ENCODE data around the gene SMAD5. TPM values are rescaled to one million over a fixed set of nuclear protein-coding genes. Genes with fewer than 3 reads are reported as not detected.

The SMAD5 gene
- total RNA-seq, 1 donor from 2014 or later = 52.7 TPM

DNA sequence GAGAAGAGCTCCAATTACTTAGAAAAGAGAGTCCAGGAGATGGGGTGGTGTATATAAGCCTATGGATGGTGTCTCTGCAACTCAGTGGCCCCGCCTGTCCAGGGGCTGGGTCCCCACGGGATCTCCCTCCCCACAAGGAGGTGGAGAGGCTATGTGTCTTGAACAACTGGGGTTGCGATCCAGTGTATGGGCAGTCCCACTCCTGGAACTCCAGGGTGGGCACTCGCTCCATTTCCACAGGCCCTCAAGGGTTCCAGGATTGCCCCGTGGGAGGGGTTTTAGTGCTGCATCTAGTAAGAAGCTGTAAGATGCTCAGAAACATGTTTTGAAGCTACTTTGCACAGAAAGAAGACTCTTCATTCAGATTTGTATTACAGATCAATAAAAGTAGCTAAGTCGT, 558 bp upstream of the SMAD5 start:
- no peak for TF ChIP-seq CTCF (IDR thresholded peaks at IDR 0.05)
- ATAC-seq (no peak), DNase-seq (no peak)
- Histone ChIP-seq H3K27ac (peak overlapping the region; percentile 95), H3K9me3 (no peaks in the 10 kb centered on the region), H3K27me3 (no peaks in the 10 kb centered on the region), H3K36me3 (no peaks in the 10 kb centered on the region), H3K4me1 (peaks cover 21% of the 10 kb centered on the region), H3K4me3 (peak overlapping the region; percentile 82)
- intact Hi-C loops (cut with DNase I) = no loop called here

DNA sequence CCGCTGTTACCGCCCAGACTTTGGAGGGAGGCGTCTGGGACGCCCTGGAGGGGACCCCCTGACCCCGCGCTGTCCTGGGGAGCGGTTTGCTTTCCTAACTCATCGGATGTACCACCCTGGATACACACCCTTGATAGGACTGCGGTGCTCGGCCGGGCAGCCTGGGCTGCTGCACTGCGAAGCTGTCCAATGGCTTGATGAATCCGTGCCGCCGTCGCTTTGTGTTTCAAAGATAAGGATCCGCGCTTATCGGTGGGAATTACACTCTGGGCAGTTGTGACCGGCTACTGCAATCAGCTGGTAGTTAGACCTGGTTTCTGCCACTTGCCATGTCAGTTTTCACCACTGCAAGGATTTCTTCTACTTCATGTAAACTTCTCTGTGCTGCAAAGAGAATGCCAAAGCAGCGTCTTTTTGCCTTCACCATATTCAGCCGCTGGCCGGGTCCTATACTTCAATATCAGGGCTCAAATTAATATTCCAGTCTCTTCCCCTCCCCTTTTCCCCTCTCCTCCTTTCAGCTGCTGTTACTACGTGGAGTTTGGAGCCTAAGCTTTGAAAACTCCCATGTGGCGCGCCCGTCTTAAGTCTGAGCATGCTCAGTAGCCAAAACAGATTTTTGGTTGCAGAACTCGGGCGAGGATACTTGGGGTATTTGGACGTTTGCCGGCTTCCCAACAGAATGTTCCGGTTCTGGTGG, 727 bp downstream of the SMAD5 start:
- no peaks in the 10 kb centered on the region for H3K9me3 ChIP-seq
- DNase-seq (peak; percentile 77), ATAC-seq (peak; percentile 64)
- intact Hi-C loops (cut with DNase I) = no loop called here
- H3K27ac ChIP-seq = peak overlapping the region; percentile 95
- peaks cover 30% of the 10 kb centered on the region for H3K4me1 ChIP-seq
- TF ChIP-seq CTCF (IDR thresholded peaks at IDR 0.05) = no peak
- no peaks in the 10 kb centered on the region for H3K36me3 ChIP-seq
- no peaks in the 10 kb centered on the region for H3K27me3 ChIP-seq
- peak overlapping the region; percentile 82 for H3K4me3 ChIP-seq

DNA sequence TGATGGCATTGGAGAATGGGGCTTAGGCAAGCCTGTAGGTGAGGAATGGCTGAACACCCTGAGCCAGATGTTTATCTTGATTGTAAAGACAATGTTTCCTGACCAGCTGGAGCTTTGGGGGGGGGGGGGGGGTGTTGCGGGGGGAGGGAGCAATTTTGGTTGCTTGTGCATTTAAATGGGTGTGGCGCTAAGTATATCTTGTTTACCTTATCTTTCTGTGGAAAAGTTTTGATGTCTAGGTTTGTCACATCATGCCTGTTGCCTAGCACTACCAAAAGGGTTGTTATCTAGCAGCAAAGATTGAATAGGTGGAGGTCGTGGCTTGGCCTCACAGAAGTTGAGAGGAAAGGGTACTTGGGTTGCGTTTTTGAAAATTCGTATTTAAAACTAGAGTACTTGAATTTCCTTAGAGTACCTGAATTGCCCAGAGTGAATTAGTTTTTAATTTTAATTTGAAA, 1.3 kb downstream of the SMAD5 start:
- H3K4me3 ChIP-seq = peak overlapping the region; percentile 82
- intact Hi-C loops (cut with DNase I) = no loop called here
- ATAC-seq (no peak), DNase-seq (no peak)
- no peak for TF ChIP-seq CTCF (IDR thresholded peaks at IDR 0.05)
- H3K9me3 ChIP-seq = no peaks in the 10 kb centered on the region
- no peaks in the 10 kb centered on the region for H3K36me3 ChIP-seq
- H3K27me3 ChIP-seq = no peaks in the 10 kb centered on the region
- H3K27ac ChIP-seq = peak overlapping the region; percentile 95
- peaks cover 30% of the 10 kb centered on the region for H3K4me1 ChIP-seq

- peak overlapping the region; percentile 95 for H3K27ac ChIP-seq
- no peak overlapping the region for H3K4me3 ChIP-seq
- intact Hi-C loops (cut with DNase I) = no loop called here
- no peaks in the 10 kb centered on the region for H3K27me3 ChIP-seq
- no peak for ATAC-seq
- H3K4me1 ChIP-seq = peaks cover 30% of the 10 kb centered on the region
- H3K9me3 ChIP-seq = no peaks in the 10 kb centered on the region
- H3K36me3 ChIP-seq = no peaks in the 10 kb centered on the region
- TF ChIP-seq CTCF (IDR thresholded peaks at IDR 0.05) = no peak
- no peak for DNase-seq
These were observed 2.0 kb downstream of the SMAD5 start for GRCh38 chr5:136134653-136135052.

DNA sequence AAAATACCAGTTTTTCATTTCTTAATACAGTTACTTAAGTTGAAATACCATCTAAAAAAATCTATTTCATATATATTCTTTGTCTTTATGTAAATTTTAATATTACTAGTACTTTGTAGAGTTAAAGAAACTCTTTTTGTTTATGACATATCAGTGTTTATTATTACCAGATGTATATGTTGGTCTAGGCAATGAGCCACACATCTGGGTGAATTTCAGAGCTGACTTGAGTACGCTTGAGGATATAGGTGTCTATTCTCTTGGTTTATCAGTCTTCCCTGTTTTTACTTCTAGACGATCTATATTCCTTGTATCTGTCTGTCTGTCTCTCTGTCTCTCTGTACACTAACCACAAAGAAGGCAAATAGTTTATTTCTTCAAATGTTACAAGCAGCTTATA, 2.9 kb downstream of the SMAD5 start:
- no peak overlapping the region for H3K4me3 ChIP-seq
- no peaks in the 10 kb centered on the region for H3K36me3 ChIP-seq
- H3K4me1 ChIP-seq = peaks cover 30% of the 10 kb centered on the region
- TF ChIP-seq CTCF (IDR thresholded peaks at IDR 0.05) = no peak
- no peak overlapping the region for H3K27ac ChIP-seq
- ATAC-seq = no peak
- intact Hi-C loops (cut with DNase I) = no loop called here
- no peaks in the 10 kb centered on the region for H3K9me3 ChIP-seq
- DNase-seq = no peak
- H3K27me3 ChIP-seq = no peaks in the 10 kb centered on the region

Measured in upper lobe of right lung (tissue), 1 donor.